ENCODE measurements around the gene REM1.

- TF ChIP-seq GATA2 (IDR thresholded peaks at IDR 0.05; ENCODE audit: low read depth, low read length) (no peak), GATA3 (IDR thresholded peaks at IDR 0.05; ENCODE audit: low read depth, low read length) (no peak)
These were observed 41.6 kb downstream of the REM1 start for GRCh38 chr20:31516651-31517050.

All from SH-SY5Y (cell line).